Kidney epithelial cell (primary cell): ENCODE results near the gene NGF. TPM values are rescaled to one million over a fixed set of nuclear protein-coding genes. Genes with fewer than 3 reads are reported as not detected.

Experiments
- DNase-seq: peaks from one replicate; pipeline ENCODE4 v3.0.0-alpha.2; 2010; ENCODE audit warnings: low read depth
- H3K27me3 ChIP-seq: 2 replicates; pipeline ENCODE4 v1.6.0; 2011; ENCODE audit warnings: low read length; ENCODE audit not compliant: control insufficient read depth, insufficient read depth
- H3K36me3 ChIP-seq: 2 replicates; pipeline ENCODE4 v1.5.1; 2011; ENCODE audit warnings: low read length; ENCODE audit not compliant: control insufficient read depth, insufficient read depth
- H3K4me3 ChIP-seq: 2 replicates; pipeline ENCODE4 v1.5.1; 2011; ENCODE audit warnings: low read depth, mild to moderate bottlenecking, control low read depth, low read length
- CTCF ChIP-seq: IDR thresholded peaks from 2 replicates; pipeline ENCODE4 v1.5.1; 2011; ENCODE audit warnings: mild to moderate bottlenecking, moderate library complexity, low read length, control low read depth, inconsistent platforms; ENCODE audit not compliant: insufficient read depth, poor library complexity, severe bottlenecking
- total RNA-seq: library from RNA; depleted of rRNA; stranded (reverse); fragments of >200 nt; gene quantifications from 2 replicates; pipeline ENCODE4 v1.2.3, GENCODE V29; 2015

The NGF gene
- total RNA-seq, 1 donor from 2014 or later, result 2.9 TPM

GRCh38 chr1:115325874-115326273, 12.2 kb downstream of the NGF start:
- DNase-seq, result no peak
- Histone ChIP-seq H3K36me3 (no peaks in the 10 kb centered on the region), H3K4me3 (no peak overlapping the region), H3K27me3 (no peaks in the 10 kb centered on the region)
- TF ChIP-seq CTCF, result no peak

GRCh38 chr1:115324649-115325420, 13.2 kb downstream of the NGF start:
- TF ChIP-seq CTCF, result no peak
- no peaks in the 10 kb centered on the region for H3K27me3 ChIP-seq
- H3K4me3 ChIP-seq, result no peak overlapping the region
- H3K36me3 ChIP-seq, result no peaks in the 10 kb centered on the region
- DNase-seq, result no peak

GRCh38 chr1:115323366-115324004, 14.6 kb downstream of the NGF start:
- H3K27me3 ChIP-seq, result no peaks in the 10 kb centered on the region
- no peaks in the 10 kb centered on the region for H3K36me3 ChIP-seq
- H3K4me3 ChIP-seq, result no peak overlapping the region
- no peak for DNase-seq
- no peak for TF ChIP-seq CTCF

- Histone ChIP-seq H3K27me3 (no peaks in the 10 kb centered on the region), H3K4me3 (no peak overlapping the region), H3K36me3 (no peaks in the 10 kb centered on the region)
- no peak for TF ChIP-seq CTCF
- DNase-seq, result no peak
Measured at GRCh38 chr1:115322631-115323030, 15.4 kb downstream of the NGF start.

- DNase-seq, result no peak
Measured at GRCh38 chr1:115320377-115320776, 17.7 kb downstream of the NGF start.

More at GRCh38 chr1:115320377-115320776, 17.7 kb downstream of the NGF start:
- no peak for TF ChIP-seq CTCF
- Histone ChIP-seq H3K36me3 (no peaks in the 10 kb centered on the region), H3K27me3 (no peaks in the 10 kb centered on the region), H3K4me3 (no peak overlapping the region)
